AG09319 (cell line): ENCODE results near the gene MYL12B.

Source experiments
- DNase-seq: peaks from one replicate; pipeline ENCODE4 v3.0.0-alpha.2; 2010; ENCODE audit warnings: low read depth; ENCODE audit errors: extremely low read depth
- TF ChIP-seq, protein P1 (sequence below): IDR thresholded peaks from 2 replicates; pipeline ENCODE4 v1.5.1; 2011; ENCODE audit warnings: low read depth, mild to moderate bottlenecking, inconsistent platforms, low read length, moderate library complexity

Gene MYL12B

DNA sequence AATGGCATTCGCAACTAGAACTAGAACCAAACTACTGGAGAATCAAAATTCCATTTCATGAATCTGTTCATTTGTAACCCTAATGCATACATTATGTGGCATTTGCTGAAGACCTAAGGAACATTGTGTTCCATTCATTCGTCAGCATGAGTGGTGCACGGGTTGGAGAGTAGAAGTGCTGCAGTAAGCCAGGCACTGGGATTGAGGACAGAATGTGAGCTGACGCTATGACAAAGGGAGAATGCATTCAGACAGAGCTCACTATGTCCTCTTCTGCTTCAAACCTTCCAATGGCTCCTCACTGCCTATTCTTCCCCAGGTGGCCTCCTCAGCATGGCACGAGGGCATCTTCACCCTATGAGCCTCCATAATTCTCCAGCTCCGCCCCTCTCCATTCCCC lies 35.9 kb upstream of the MYL12B start:
- no peak for DNase-seq
- TF ChIP-seq, protein P1, sequence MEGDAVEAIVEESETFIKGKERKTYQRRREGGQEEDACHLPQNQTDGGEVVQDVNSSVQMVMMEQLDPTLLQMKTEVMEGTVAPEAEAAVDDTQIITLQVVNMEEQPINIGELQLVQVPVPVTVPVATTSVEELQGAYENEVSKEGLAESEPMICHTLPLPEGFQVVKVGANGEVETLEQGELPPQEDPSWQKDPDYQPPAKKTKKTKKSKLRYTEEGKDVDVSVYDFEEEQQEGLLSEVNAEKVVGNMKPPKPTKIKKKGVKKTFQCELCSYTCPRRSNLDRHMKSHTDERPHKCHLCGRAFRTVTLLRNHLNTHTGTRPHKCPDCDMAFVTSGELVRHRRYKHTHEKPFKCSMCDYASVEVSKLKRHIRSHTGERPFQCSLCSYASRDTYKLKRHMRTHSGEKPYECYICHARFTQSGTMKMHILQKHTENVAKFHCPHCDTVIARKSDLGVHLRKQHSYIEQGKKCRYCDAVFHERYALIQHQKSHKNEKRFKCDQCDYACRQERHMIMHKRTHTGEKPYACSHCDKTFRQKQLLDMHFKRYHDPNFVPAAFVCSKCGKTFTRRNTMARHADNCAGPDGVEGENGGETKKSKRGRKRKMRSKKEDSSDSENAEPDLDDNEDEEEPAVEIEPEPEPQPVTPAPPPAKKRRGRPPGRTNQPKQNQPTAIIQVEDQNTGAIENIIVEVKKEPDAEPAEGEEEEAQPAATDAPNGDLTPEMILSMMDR = no peak

DNA sequence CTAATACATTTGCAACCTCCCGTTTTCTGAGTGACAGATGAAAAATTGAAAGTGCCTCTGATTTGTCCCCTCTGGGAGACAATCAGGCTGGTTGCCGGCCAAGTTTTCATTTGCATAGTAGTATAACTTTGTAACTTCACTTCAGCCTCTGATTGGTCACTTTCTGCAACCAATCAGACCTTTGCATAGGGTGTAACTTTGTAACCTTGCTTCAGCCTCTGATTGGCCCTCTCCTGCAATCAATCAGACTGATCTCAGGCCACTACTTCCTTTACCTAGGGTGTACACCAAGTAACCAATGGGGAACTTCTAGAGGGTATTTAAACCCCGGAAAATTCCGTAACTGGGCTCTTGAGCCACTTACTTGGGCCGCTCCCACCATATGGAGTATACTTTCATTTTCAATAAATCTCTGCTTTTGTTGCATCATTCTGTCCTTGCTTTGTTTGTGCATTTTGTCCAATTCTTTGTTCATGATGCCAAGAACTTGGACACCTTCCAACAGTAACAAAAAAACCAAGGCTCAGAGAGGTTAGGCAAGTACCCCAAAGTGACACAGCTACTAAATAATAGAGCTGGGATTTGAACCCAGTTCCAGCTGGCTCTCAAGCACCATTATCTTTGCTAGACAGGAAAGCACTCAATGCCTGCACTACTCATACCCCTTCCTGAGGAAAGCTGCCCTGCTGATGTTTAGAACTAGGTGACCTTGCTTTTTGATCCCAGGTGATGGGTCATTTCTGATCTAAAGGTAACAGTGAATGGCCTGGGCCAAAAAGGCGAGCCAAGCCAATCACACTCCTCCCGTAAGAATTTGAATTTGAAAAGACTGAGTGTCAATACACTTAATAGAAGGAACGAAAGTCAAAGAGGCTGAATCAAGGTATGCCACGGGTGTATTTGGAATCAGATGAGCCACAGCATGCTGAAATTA lies 31.3 kb upstream of the MYL12B start:
- no peak for DNase-seq
- TF ChIP-seq, protein P1 = no peak

DNA sequence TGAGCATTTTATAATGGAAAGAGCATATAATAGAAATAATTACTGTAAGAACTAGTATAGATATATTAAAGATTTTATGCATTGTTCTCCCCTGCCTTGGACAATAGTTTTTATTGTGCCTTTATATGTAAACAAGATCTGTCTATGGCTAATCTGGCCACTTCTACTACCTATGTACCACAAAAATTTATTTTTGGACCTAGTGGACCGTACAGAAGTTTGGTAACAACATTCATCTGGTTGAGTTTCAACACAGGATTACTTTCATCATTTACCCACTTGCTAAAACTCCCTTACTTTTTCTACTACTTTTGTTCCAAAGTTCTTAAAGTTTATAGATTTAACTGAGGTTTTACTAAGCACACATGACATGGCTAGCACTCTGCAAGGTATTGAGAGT lies 28.9 kb upstream of the MYL12B start:
- no peak for DNase-seq
- TF ChIP-seq, protein P1 = no peak

DNA sequence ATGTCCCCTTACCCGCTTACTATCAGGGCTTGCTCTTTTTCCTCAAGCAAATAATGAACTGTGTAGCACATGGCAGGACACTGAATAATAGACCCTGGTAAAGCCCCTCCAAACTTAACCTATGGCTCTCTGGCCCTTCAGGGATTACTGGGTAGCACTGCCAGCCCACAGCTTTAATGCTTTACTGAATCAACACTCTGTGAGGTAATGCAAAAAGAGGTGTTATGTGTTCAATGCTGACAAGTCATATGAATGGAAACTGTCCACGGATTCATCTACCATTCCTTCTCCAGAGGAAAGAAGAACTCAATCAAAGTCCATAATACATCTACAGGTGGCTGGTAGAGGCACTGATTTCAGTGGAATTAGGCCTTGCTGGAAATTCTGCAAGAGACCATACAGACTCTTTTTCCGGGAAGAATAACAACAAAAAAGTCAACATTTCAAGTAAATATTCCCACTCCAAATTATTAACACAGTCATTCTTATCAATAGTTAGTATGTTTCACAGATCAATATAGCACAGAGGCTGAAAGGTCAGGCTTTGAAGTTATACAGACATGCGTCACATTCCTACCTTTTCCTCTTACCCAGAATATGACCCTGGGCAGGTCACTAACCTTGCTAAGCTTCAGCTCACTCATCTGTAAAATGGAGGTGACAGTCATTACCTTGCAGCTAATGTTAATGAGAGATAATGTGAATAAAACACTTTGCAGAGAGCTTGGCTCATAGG lies 28.3 kb upstream of the MYL12B start:
- TF ChIP-seq, protein P1 = no peak

DNA sequence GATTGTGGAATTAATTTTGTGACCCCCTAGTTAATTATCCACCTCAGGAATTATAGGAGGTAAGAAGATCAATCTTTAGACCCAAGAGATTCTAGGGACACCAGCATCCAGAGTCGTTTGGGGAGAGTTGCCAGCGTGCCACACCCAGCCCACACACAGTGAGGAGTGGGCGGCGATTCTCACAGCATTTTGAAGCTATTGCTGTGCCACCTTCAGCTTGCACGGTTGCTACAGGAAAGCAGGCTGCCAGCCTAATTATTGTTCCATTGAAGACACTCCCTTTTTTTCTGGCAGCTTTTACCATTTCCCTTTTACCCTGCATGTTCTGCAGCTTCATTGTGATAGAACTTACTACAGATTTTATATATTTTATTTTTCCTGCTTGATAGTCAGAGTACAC lies 27.5 kb upstream of the MYL12B start:
- TF ChIP-seq, protein P1 = no peak
- no peak for DNase-seq

More for the DNA sequence above, 28.3 kb upstream of the MYL12B start:
- DNase-seq = no peak

DNA sequence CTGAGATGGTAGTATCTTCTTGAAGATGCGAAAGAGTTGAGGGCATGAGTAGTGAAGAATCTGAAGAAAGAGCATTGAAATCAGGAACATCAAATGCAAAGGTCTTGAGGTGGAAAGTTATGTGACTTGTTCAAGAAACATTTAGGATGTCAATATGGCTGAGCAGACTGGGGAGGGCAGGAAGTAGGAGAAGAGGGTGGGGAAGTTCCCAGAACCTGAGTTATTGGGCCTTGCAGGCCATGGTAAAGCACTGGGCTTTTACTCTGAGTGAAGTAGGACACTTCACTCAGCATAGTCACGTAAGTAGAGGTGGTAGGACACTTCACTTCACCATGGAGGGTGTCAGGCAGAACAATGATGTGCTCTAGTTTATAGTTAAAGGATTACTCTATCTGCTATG lies 26.1 kb upstream of the MYL12B start:
- DNase-seq = no peak
- TF ChIP-seq, protein P1 = no peak

DNA sequence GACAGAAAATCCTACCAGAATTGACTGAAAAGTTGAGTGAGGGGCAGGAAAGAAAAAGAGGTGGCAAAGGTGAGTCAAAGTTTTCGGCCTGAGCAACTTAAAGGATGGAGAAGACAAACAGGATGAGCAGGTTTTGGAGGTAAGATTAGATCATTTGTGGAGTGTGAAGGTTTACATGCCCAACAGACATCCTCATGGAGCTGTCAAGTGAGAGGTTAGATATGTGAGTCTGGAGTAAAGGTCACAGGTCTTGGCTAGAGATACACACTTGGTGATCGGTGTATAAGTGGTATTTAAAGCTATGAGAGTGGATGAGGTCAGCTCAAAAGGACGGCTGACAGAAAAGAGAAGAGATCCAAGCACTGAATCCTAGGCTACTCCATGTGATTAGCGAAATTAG lies 25.5 kb upstream of the MYL12B start:
- no peak for DNase-seq
- TF ChIP-seq, protein P1 = no peak
